A549 (cell line): ENCODE results near the gene SPRYD3.
A peak's percentile ranks its signal among the peaks of the same experiment; 100 is the strongest.

Source experiments
- CTCF ChIP-seq: fragments of >200 bp; sonication (Bioruptor Twin); formaldehyde crosslinking; IDR thresholded peaks from 3 replicates; pipeline ENCODE4 v1.5.1; 2016
- EP300 ChIP-seq, 2 experiments: fragments of >200 bp; sonication (Bioruptor Twin); formaldehyde crosslinking; IDR thresholded peaks; 2 replicates in 1 of 2; 3 replicates in 1 of 2; pipeline ENCODE4 v1.6.1; 2016 to 2017
- FOXS1 ChIP-seq: fragments of 250-450 bp; sonication (Bioruptor Pico); IDR thresholded peaks from 2 replicates; pipeline ENCODE4 v1.5.0; 2020; ENCODE audit warnings: mild to moderate bottlenecking, moderate library complexity
- ZSCAN20 ChIP-seq: fragments of 250-450 bp; sonication (Bioruptor Pico); IDR thresholded peaks from 2 replicates; pipeline ENCODE4 v1.8.0; 2022; ENCODE audit warnings: mild to moderate bottlenecking, moderate library complexity

DNA sequence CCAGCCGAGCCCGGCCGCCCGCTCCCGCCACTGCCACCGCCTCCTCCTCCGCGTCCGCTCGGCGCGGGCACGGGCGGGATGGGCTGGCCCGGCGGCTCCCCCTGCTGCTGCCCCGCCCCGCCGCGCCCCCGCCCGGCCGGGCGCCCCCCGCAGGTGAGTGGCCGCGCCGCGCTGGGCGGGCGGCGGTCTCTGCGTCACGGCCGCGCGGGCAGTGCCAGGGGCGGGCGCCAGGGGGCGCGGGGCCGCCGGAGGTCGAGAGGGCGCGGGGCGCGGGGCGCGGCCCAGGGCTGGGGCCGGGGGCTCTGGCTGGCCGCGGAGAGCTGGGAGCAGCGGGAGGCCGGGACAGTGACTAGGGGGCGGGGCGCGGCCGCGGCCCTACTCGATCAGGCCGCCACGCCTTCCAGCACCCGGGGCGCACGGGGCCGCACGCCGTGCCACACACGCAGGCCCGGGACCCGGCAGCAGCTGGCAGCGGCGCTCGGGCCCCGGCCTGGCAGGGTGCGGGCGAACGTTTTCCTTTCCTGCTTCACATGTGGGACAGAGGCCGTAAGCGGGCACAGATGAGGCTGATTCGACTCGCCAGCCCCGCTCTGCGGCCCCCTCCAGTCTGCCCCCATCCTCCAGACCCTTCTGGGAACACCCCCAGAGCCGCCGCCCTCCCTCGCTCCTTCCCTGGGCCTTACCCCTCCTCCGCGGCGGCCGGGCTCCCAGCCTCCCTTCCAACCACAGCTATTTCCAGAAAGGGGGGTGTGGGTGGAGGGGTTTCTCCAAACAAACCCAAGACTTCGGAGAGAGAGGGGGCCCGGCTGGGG is 31.8 kb downstream of the SPRYD3 start:
- TF ChIP-seq FOXS1 (no peak), CTCF (peak; percentile 71), ZSCAN20 (CRISPR knock-in tag) (no peak), EP300 (IDR thresholded peaks at IDR 0.05) (no peak)
